ENCODE data around the gene CLDN6. TPM values are rescaled to one million over a fixed set of nuclear protein-coding genes. Genes with fewer than 3 reads are reported as not detected.
A peak's percentile ranks its signal among the peaks of the same experiment; 100 is the strongest.

Gene CLDN6
- total and polyA plus RNA-seq, 9 donors = 0.09 to 4.6 (median 0.34) TPM; not detected in 1

DNA sequence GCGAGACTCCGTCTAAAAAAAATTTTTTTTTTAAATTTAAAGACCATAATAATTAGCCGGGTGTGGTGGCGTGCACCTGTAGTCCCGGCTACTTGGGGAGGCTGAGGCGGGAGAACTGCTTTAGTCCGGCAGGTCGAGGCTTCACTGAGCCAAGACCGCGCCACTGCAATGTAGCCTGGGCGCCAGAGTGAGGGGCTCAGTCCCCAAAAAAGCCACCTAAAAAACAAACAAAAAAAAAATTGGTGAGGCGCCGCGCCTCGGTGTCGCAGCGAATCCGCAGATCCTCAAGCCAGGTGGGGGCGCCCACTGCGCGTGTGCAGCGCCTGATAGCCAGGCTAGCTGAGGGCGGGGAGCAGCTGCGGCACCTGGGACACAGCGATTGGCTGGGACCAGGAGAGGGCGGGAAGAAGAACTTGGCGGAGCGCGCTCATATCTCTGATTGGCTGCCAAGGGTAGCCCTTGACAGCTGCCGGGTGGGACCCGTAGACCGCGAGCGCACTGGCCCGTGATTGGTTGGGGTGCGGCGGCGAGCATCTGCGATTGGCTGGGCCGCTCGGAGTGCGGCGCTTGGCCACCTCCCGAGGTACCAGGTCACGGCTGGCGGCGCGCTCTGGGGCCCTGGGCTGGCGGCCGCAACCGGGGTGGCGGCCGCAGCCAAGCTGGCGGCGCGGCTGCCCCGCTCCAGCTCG lies 14.3 kb downstream of the CLDN6 start:
- Histone ChIP-seq H3K27me3 (ENCODE audit: control insufficient read depth, insufficient read depth, low read length) (peaks cover 65% of the 10 kb centered on the region), H3K27ac (ENCODE audit: low read length) (no peak overlapping the region), H3K4me1 (ENCODE audit: control insufficient read depth, insufficient read depth, low read length) (peaks cover 30% of the 10 kb centered on the region), H3K36me3 (ENCODE audit: control insufficient read depth, insufficient read depth, low read length) (no peaks in the 10 kb centered on the region), H3K9me3 (replicated peaks; ENCODE audit: control insufficient read depth, low read depth, low read length) (no peaks in the 10 kb centered on the region), H3K4me3 (ENCODE audit: low read length) (no peak overlapping the region)
- WGBS (ENCODE audit: insufficient coverage) = 2% methylated on average over 47 of the region's 58 CpGs
- peak; percentile 98 for DNase-seq

DNA sequence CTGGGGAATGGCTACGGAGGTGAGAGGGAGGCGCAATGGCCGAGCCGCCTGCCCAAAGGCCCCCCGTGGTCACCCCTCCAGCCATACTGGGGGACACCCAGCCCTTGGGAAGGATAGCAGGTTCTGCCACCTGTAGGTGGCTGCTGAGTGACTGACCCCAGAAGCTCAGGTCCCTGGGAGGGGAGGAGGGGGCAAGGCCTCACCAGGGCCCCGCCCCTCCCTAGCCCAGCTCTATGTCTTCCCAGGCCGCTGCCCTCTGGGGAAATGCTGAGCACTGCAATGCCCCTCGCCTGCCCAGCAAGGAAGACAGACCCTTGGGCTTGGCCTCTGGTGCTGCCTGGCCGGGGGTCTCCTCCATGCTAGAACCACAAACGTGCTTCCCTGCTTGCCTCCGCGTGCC lies 16.7 kb downstream of the CLDN6 start:
- H3K27me3 ChIP-seq (ENCODE audit: control insufficient read depth, insufficient read depth, low read length) = peaks cover 50% of the 10 kb centered on the region
- DNase-seq = no peak

DNA sequence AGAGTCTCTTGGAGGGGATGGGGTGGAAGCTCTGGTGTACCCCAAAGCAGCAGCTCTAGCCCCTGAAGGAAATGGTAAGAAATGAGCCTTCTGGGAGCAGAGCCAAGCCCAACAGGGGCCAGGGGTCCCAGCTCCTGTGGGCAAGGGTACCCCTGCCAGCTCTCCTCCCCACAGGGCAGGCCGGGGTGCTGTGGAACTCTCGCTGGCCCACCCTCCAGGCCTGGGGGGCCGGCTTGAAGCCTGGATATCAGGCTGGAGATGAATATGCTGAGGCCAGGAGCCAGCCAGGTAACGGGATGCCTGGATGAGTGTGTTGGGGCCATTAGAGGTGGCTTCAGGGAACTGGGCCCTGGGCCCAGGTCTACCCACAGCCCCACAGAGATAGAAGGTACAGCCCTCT lies 17.4 kb downstream of the CLDN6 start:
- no peak overlapping the region for H3K4me3 ChIP-seq (ENCODE audit: low read length)
- no peaks in the 10 kb centered on the region for H3K9me3 ChIP-seq (replicated peaks; ENCODE audit: control insufficient read depth, low read depth, low read length)
- H3K4me1 ChIP-seq (ENCODE audit: control insufficient read depth, insufficient read depth, low read length) = peaks cover 9% of the 10 kb centered on the region
- H3K27me3 ChIP-seq (ENCODE audit: control insufficient read depth, insufficient read depth, low read length) = peaks cover 43% of the 10 kb centered on the region
- no peaks in the 10 kb centered on the region for H3K36me3 ChIP-seq (ENCODE audit: control insufficient read depth, insufficient read depth, low read length)
- DNase-seq = no peak
- H3K27ac ChIP-seq (ENCODE audit: low read length) = no peak overlapping the region
- 38% methylated on average over 1 of the region's 4 CpGs for WGBS (ENCODE audit: insufficient coverage)

More for the DNA sequence above, 16.7 kb downstream of the CLDN6 start:
- WGBS (ENCODE audit: insufficient coverage) = 57% methylated on average over 6 of the region's 12 CpGs
- Histone ChIP-seq H3K4me3 (ENCODE audit: low read length) (no peak overlapping the region), H3K36me3 (ENCODE audit: control insufficient read depth, insufficient read depth, low read length) (no peaks in the 10 kb centered on the region), H3K4me1 (ENCODE audit: control insufficient read depth, insufficient read depth, low read length) (peaks cover 12% of the 10 kb centered on the region), H3K27ac (ENCODE audit: low read length) (no peak overlapping the region), H3K9me3 (replicated peaks; ENCODE audit: control insufficient read depth, low read depth, low read length) (no peaks in the 10 kb centered on the region)

DNA sequence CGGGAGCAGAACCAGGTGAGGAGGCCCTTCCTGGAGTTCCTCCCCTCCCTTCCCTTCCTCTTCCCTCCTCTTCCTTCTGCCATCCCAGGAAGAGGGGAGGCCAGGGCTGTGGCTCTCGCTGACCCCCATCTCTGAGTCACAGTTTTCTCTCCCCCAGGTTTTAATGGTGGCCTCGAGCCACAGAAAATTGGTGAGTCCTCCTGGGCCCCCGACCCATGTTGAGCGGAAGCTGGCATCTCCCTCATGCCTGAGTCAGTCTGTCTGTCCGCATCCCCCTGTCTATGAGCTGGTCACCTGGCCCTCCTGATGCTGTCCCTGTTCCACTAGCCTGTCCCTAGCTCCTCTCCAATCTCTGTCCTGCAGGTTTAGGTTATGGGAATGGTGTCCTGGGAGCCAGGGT lies 18.1 kb downstream of the CLDN6 start:
- Histone ChIP-seq H3K36me3 (ENCODE audit: control insufficient read depth, insufficient read depth, low read length) (no peaks in the 10 kb centered on the region), H3K9me3 (replicated peaks; ENCODE audit: control insufficient read depth, low read depth, low read length) (no peaks in the 10 kb centered on the region), H3K27ac (ENCODE audit: low read length) (no peak overlapping the region), H3K4me3 (ENCODE audit: low read length) (no peak overlapping the region), H3K4me1 (ENCODE audit: control insufficient read depth, insufficient read depth, low read length) (peaks cover 7% of the 10 kb centered on the region), H3K27me3 (ENCODE audit: control insufficient read depth, insufficient read depth, low read length) (peaks cover 37% of the 10 kb centered on the region)
- DNase-seq = no peak
- WGBS (ENCODE audit: insufficient coverage) = 73% methylated on average over 5 of the region's 6 CpGs

DNA sequence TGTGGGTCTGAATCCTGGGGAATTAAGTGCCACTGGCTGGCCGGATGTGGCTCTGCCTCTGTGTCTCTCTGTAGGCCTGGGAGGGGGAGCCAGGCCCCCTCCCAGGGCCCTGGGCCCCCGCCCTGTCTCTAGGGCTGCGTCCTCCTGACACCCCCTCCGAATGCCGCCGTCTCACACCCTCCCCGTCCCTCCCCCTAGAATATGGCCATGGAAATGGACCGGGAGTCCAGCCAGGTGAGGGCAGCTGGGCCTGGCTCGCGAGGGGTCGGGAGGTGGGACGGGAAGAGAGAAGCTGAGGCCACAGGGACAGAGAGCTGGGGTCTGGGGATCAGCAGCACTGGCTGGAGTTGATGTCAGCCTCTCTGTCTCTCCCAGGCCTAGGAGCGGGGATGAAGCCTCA lies 21.7 kb downstream of the CLDN6 start:
- 39% methylated on average over 5 of the region's 13 CpGs for WGBS (ENCODE audit: insufficient coverage)
- DNase-seq = no peak
- H3K9me3 ChIP-seq (replicated peaks; ENCODE audit: control insufficient read depth, low read depth, low read length) = no peaks in the 10 kb centered on the region
- H3K4me1 ChIP-seq (ENCODE audit: control insufficient read depth, insufficient read depth, low read length) = no peaks in the 10 kb centered on the region
- no peak overlapping the region for H3K4me3 ChIP-seq (ENCODE audit: low read length)
- H3K27me3 ChIP-seq (ENCODE audit: control insufficient read depth, insufficient read depth, low read length) = peaks cover 23% of the 10 kb centered on the region
- H3K36me3 ChIP-seq (ENCODE audit: control insufficient read depth, insufficient read depth, low read length) = no peaks in the 10 kb centered on the region
- H3K27ac ChIP-seq (ENCODE audit: low read length) = no peak overlapping the region

DNA sequence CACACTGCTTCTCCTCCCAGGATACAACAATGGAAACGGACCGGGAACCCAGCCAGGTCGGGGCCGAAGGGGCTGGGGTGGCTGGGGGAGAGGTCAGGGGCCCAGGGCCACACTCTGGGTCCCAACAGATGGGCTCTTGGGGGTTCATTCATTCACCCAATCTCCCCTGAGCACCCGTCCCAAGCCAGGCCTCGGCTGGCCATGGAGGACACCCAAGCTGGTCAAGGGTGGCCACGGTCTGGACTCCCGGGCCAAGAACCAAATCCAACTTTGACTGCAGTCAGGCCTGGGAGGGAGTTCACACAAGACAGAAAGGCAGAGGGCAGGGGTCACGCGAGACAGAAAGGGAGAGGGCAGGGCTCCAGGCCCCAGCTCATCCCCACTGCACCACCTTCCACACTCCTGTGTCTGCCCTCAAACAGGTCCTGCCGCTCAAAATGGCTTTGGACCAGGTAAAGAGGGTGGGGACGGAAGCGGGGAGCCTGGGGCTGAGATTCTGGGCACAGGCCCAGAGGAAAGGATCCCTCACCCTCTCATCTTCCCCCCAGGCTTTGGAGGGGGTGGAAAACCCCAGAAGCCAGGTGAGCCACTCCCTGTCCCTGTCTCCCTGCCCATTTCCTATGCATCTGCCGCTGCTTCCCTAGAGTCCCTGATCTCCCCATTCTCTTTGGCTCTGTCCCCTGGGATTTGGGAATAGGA lies 25.5 kb downstream of the CLDN6 start:
- Histone ChIP-seq H3K9me3 (replicated peaks; ENCODE audit: control insufficient read depth, low read depth, low read length) (no peaks in the 10 kb centered on the region), H3K36me3 (ENCODE audit: control insufficient read depth, insufficient read depth, low read length) (no peaks in the 10 kb centered on the region), H3K27ac (ENCODE audit: low read length) (no peak overlapping the region), H3K27me3 (ENCODE audit: control insufficient read depth, insufficient read depth, low read length) (peaks cover 21% of the 10 kb centered on the region), H3K4me3 (ENCODE audit: low read length) (no peak overlapping the region), H3K4me1 (ENCODE audit: control insufficient read depth, insufficient read depth, low read length) (peaks cover 20% of the 10 kb centered on the region)
- no peak for DNase-seq
- 75% methylated on average over 9 of the region's 14 CpGs for WGBS (ENCODE audit: insufficient coverage)

DNA sequence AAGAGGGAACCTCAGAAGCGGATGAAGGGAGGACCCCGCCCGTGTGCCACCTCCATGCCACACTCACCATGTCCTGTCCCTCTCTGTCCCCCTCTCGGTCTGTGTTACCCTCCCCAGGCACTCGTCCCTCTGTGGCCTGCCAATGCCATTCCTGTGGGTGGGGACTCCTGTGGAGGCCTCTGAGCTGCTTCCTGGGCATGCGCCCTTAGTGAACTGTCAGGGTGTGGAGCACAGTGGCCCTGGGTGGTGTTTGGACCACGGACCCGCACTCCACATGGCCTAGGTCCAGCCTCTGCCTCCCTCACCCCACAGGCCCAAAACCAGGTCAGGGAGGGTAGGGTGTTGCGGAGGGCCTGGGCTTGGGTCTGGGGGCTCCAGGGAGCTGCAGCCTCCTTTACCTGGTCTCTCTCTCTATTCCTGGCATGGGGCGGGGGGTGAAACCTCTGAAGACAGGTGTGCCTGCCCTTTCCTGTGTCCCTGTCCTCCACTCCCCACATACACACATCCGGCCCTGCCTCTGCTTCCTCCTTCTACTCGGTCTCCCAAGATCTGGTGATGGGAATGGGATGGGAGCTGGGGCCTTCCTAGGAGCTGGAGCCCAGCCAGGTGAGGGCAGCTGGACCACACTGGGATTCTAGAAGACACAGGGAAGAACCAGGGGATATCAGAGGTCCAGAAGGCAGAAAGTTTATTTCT lies 26.3 kb downstream of the CLDN6 start:
- Histone ChIP-seq H3K4me1 (ENCODE audit: control insufficient read depth, insufficient read depth, low read length) (peaks cover 28% of the 10 kb centered on the region), H3K4me3 (ENCODE audit: low read length) (no peak overlapping the region), H3K36me3 (ENCODE audit: control insufficient read depth, insufficient read depth, low read length) (no peaks in the 10 kb centered on the region), H3K27me3 (ENCODE audit: control insufficient read depth, insufficient read depth, low read length) (peaks cover 20% of the 10 kb centered on the region), H3K9me3 (replicated peaks; ENCODE audit: control insufficient read depth, low read depth, low read length) (no peaks in the 10 kb centered on the region), H3K27ac (ENCODE audit: low read length) (no peak overlapping the region)
- DNase-seq = no peak
- no CpG with 5 or more reads among the region's 12 CpGs for WGBS (ENCODE audit: insufficient coverage)

DNA sequence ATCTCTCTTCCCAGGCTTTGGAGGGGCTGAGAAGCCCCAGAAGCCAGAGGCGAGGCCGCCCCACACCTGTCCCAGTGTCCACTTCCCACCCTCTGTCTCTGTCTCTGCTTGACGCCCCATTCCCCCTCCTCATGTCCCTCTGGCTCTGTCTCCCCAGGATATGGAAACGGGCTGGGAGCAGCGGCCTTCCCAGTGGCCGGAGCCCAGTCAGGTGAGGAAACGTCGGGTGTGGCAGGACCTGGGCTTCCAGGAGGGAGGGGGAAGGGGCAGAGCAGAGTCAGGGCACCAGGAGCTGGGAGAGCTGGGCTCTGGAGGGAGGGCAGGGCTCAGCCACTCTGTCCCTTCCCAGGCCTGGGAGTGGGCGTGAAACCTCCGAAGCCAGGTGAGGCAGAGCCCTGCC lies 27.1 kb downstream of the CLDN6 start:
- 59% methylated on average over 5 of the region's 10 CpGs for WGBS (ENCODE audit: insufficient coverage)
- Histone ChIP-seq H3K9me3 (replicated peaks; ENCODE audit: control insufficient read depth, low read depth, low read length) (no peaks in the 10 kb centered on the region), H3K4me1 (ENCODE audit: control insufficient read depth, insufficient read depth, low read length) (peaks cover 37% of the 10 kb centered on the region), H3K27me3 (ENCODE audit: control insufficient read depth, insufficient read depth, low read length) (peaks cover 14% of the 10 kb centered on the region), H3K36me3 (ENCODE audit: control insufficient read depth, insufficient read depth, low read length) (no peaks in the 10 kb centered on the region), H3K27ac (ENCODE audit: low read length) (no peak overlapping the region), H3K4me3 (ENCODE audit: low read length) (no peak overlapping the region)
- DNase-seq = no peak

DNA sequence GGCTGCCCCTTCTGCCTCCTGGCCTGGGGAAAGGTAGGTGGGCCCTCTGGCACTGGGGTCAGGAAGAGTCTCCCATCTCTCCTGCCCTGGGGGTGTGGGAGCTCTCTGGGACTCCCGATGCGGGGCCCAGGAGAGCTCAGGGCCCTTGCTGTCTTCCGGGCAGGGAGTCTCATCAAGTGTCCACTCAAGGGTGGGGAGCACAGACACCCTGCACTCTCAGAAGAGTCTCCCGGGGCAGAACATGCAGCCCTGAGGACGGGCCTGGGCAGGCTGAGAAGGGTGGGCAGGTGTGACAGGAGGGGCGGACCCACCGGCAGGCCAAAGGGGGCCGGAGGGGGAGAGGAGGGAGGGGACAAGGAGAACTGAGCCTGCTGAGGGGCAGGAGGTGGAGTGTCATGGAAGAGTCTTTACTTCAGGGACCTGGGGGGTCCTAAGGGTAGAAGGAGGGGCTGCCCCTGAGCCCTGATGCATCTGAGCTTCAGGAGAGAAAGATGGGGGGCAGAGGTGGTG lies 29.3 kb downstream of the CLDN6 start:
- peaks cover 17% of the 10 kb centered on the region for H3K27me3 ChIP-seq (ENCODE audit: control insufficient read depth, insufficient read depth, low read length)
- H3K4me3 ChIP-seq (ENCODE audit: low read length) = no peak overlapping the region
- no peak overlapping the region for H3K27ac ChIP-seq (ENCODE audit: low read length)
- no peak for DNase-seq
- no peaks in the 10 kb centered on the region for H3K9me3 ChIP-seq (replicated peaks; ENCODE audit: control insufficient read depth, low read depth, low read length)
- no peaks in the 10 kb centered on the region for H3K36me3 ChIP-seq (ENCODE audit: control insufficient read depth, insufficient read depth, low read length)
- 42% methylated on average over 7 of the region's 8 CpGs for WGBS (ENCODE audit: insufficient coverage)
- H3K4me1 ChIP-seq (ENCODE audit: control insufficient read depth, insufficient read depth, low read length) = peaks cover 58% of the 10 kb centered on the region

DNA sequence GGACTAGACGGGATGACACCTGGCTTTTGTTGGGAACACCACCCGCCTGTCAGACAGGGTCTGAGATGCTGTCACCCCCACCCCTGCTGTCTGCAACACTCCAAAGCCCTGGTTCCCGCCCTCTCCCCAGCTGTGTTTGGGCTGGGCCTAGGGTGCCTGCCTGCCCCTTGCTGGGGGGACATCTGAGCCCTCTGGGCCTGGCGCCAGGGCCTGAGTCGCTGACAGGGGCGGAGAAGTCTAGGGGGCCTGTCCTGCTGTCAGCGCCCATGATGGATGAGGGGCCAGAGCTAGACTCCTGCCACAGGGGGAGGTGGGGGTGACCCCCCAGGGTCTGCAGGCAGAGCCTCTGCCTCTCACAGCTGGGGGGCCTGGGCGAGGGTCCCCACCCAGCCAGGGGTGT lies 30.1 kb downstream of the CLDN6 start:
- peak overlapping the region; percentile 78 for H3K27ac ChIP-seq (ENCODE audit: low read length)
- H3K4me3 ChIP-seq (ENCODE audit: low read length) = no peak overlapping the region
- H3K4me1 ChIP-seq (ENCODE audit: control insufficient read depth, insufficient read depth, low read length) = peaks cover 60% of the 10 kb centered on the region
- peak; percentile 84 for DNase-seq
- 32% methylated on average over 6 of the region's 8 CpGs for WGBS (ENCODE audit: insufficient coverage)
- H3K27me3 ChIP-seq (ENCODE audit: control insufficient read depth, insufficient read depth, low read length) = peaks cover 17% of the 10 kb centered on the region
- H3K36me3 ChIP-seq (ENCODE audit: control insufficient read depth, insufficient read depth, low read length) = no peaks in the 10 kb centered on the region
- H3K9me3 ChIP-seq (replicated peaks; ENCODE audit: control insufficient read depth, low read depth, low read length) = no peaks in the 10 kb centered on the region
